Measurements from ENCODE around the gene F2R.

F2R gene

DNA sequence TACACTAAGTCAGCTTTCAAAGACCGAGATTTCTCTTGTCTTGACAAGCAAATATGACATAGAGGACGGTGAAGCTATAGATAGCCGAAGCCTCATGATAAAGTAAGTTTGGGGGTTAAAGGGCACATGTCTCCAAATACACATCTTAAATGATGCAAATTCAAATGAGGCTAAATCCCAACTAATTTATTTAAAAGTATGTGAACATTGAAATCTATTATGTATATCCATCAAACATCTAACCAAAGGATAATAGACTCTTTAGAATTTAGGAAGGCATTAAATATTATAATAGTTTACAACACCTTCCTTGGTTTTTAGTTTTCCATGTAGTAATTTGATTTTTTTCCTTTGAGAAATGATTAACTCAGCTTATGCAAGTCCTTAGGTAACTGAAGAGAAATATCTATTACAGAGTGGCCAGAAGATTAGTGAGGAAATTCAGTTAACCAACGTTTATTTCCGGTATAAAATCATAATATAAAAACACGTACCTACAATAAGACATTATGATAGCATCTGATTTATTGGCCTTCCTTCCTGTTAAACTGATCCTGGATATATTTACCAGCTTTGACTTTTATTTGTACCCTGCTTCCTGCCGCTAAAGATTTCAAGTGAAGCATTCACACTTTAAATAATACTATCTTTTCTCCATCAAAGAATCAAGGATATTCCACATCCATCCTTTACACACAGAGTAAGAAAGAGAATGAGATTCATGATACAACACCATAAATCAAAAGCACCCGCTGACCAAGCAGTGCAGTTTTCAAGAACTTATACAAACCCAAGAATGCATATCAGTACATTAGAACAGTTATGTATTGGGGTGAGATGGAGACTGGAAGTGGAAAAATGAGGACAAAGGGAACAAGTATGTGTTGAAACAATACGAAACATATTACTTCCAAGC lies 31.9 kb upstream of the F2R start:
- DNase-seq (ENCODE audit: low read depth): no peak
- TF ChIP-seq, protein P1, sequence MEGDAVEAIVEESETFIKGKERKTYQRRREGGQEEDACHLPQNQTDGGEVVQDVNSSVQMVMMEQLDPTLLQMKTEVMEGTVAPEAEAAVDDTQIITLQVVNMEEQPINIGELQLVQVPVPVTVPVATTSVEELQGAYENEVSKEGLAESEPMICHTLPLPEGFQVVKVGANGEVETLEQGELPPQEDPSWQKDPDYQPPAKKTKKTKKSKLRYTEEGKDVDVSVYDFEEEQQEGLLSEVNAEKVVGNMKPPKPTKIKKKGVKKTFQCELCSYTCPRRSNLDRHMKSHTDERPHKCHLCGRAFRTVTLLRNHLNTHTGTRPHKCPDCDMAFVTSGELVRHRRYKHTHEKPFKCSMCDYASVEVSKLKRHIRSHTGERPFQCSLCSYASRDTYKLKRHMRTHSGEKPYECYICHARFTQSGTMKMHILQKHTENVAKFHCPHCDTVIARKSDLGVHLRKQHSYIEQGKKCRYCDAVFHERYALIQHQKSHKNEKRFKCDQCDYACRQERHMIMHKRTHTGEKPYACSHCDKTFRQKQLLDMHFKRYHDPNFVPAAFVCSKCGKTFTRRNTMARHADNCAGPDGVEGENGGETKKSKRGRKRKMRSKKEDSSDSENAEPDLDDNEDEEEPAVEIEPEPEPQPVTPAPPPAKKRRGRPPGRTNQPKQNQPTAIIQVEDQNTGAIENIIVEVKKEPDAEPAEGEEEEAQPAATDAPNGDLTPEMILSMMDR (IDR thresholded peaks at IDR 0.05; ENCODE audit: control insufficient read depth, insufficient read depth, low read depth, low read length, missing control alignments): no peak
- no peak overlapping the region for H3K4me3 ChIP-seq (ENCODE audit: control insufficient read depth, low read depth, low read length)

DNA sequence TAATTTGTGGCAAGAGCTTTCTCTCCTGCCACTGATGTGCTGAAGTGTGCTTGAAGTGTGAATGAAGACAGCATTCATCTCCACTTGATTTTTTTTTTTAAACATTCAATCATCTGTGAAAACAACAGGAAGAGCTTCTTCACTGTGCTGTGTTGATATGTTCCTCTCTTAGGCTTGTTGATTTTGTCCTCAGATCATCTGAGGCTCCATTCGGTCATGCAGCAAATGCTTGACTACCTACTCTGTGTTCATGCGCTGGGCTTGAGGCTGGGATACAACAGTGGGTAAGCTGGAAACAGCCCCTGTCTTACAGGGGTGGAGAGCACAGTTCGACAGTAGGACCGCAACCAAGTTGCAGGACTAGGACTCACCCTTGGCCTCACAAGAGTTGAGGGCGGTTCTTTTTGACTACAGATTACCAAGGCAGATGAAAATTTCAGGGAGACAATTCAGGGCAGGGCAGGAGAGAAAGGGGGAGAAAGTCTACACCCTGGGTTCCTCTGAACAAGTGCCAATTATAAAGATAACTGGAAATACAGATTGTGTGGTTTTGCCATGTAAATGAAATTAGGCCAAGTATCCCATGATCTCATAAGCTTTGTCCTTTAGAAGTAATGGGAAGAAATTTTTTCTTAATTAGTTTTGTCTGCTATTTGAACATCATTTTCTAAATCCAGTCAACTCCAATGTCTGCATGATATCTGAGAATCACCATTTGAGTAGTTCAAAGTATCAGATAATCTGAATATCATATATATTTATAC lies 31.0 kb upstream of the F2R start:
- H3K4me3 ChIP-seq (ENCODE audit: control insufficient read depth, low read depth, low read length): no peak overlapping the region
- DNase-seq (ENCODE audit: low read depth): no peak
- TF ChIP-seq, protein P1 (IDR thresholded peaks at IDR 0.05; ENCODE audit: control insufficient read depth, insufficient read depth, low read depth, low read length, missing control alignments): no peak

DNA sequence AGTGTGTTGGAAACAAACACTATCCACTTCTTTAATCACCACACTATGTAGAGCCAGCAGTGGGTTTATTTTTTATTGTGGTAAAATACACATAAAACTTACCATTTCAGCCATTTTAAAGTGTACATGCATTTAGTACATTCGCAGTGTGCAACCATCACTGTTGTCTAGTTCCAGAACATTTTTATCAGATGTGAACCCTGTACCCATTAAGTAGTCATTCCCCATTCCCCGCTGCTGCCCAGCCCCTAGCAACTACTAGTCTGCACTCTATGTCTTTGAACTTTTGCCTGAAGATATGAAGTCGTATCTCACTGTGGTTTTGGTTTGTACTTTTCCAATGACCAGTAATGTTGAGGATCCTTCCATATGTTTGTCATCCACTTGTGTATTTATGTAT lies 30.2 kb upstream of the F2R start:
- no peak for DNase-seq (ENCODE audit: low read depth)
- H3K4me3 ChIP-seq (ENCODE audit: control insufficient read depth, low read depth, low read length): no peak overlapping the region
- TF ChIP-seq, protein P1 (IDR thresholded peaks at IDR 0.05; ENCODE audit: control insufficient read depth, insufficient read depth, low read depth, low read length, missing control alignments): no peak

DNA sequence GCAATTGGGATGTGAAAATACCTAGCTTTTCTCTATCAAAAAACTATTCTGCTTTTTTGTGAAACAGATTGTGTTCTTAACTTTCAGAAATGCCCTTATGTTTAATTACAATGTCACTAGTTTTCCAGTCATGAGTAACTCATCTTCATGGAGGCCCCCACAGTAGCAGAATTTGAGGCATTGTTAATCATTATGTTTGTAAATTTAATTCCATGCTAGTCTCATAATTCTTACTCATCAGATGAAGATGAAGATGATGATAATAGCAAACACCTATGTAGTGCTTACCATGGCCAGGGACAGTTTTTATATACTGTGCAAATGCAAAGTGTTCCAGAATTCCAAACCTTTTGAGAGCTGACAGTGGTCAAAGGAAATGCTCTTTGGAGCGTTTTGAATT lies 27.7 kb upstream of the F2R start:
- DNase-seq (ENCODE audit: low read depth): no peak
- H3K4me3 ChIP-seq (ENCODE audit: control insufficient read depth, low read depth, low read length): no peak overlapping the region
- TF ChIP-seq, protein P1 (IDR thresholded peaks at IDR 0.05; ENCODE audit: control insufficient read depth, insufficient read depth, low read depth, low read length, missing control alignments): no peak

DNA sequence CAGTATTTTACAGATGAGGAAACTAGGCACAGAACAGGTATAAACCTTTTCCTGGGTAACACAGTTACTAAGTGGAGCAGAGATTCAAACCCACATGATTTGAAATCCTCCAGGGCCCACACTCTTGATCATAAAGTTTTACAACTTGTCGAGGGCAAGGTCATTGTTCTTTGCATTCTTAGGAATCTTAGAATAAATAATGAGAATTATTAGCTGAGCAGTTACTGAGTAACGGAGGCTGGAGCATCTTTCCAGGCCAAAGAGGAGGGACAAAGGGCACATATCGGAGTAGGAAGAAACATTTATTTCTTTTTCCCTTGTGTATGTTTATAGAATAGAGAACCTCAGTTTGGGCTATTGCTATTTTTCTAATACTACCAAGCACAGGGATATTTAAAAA lies 27.1 kb upstream of the F2R start:
- no peak for DNase-seq (ENCODE audit: low read depth)
- TF ChIP-seq, protein P1 (IDR thresholded peaks at IDR 0.05; ENCODE audit: control insufficient read depth, insufficient read depth, low read depth, low read length, missing control alignments): no peak
- no peak overlapping the region for H3K4me3 ChIP-seq (ENCODE audit: control insufficient read depth, low read depth, low read length)

DNA sequence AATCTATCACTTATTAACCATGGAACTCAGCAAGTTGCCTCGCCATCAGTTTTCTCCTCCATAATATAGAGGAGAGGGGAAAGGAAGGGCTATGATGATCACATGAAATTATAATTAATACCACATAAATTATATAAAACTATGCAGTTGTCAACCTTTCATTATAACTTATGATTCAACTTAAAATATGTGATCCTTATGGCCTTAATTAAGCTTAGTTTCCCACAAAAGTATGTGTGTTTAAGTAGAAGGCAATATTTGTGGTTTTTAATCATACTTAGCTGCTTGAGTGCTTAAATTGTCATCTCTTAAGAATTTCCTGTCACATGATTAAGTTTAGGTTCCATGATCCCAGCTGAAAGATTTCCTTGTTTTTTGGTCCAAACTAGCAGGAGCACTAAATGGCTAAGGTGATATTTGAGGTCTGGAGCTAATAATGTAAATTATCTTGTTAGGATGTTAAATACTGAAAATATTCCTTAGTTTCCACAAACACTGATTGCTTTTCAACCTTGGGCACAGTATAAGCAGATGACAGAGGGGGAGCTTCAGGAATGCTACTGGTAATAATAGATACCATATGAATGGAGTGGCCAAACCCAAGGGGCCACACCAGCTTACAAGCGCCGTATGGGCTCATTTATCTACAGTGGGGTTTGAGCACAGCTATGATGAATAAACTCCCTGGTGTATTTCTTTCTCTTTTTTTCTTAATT lies 26.4 kb upstream of the F2R start:
- no peak overlapping the region for H3K4me3 ChIP-seq (ENCODE audit: control insufficient read depth, low read depth, low read length)
- TF ChIP-seq, protein P1 (IDR thresholded peaks at IDR 0.05; ENCODE audit: control insufficient read depth, insufficient read depth, low read depth, low read length, missing control alignments): no peak
- peak; percentile 92 for DNase-seq (ENCODE audit: low read depth)
